ENCODE data around the gene ITGAV.

GRCh38 chr2:186570604-186571003 is 19.3 kb upstream of the ITGAV start:
- TF ChIP-seq CTCF (IDR thresholded peaks at IDR 0.05; ENCODE audit: poor library complexity) (no peak), EZH2phosphoT487 (IDR thresholded peaks at IDR 0.05; ENCODE audit: low read depth, severe bottlenecking, unreplicated experiment) (no peak), EZH2 (IDR thresholded peaks at IDR 0.05; ENCODE audit: borderline replicate concordance) (no peak)

Data from hepatocyte (in vitro differentiated cells).